GM12878 (cell line): Measurements from ENCODE around the gene NBEA. TPM values are rescaled to one million over a fixed set of nuclear protein-coding genes. Genes with fewer than 3 reads are reported as not detected.

ENCODE experiments used
- ATAC-seq: fragments of 200-7000 bp; cut with Tn5 transposase; 3 replicates; pipeline ENCODE4 v1.9.1; 2020; ENCODE audit warnings: mild to moderate bottlenecking, moderate library complexity
- BruUV-seq: library from RNA; stranded (reverse); fragments of 400-500 nt; replicated peaks from 2 replicates; lab custom pipeline; 2021; lab: Mats Ljungman, UMichigan
- CTCF ChIA-PET: fragments of 300-600 bp; sonication (Branson Sonifier 250); formaldehyde crosslinking; extraction: SDS; loops from one replicate; lab custom pipeline; 2021; ENCODE audit warnings: inconsistent platforms; lab: Yijun Ruan, JAX
- POLR2A ChIA-PET: fragments of 350-600 bp; formaldehyde crosslinking; extraction: SDS; loops from one replicate; lab custom pipeline; 2021; ENCODE audit warnings: inconsistent platforms; lab: Charles Lee
- RAD21 ChIA-PET: fragments of 300-600 bp; sonication (Branson Sonifier 250); formaldehyde crosslinking; loops from one replicate; lab custom pipeline; 2023; ENCODE audit warnings: antibody characterized with exemption; ENCODE audit not compliant: unreplicated experiment; lab: Charles Lee
- SMC1A ChIA-PET: fragments of 300-600 bp; sonication (Branson Sonifier 250); formaldehyde crosslinking; loops from one replicate; lab custom pipeline; 2023; ENCODE audit not compliant: unreplicated experiment, uncharacterized antibody; lab: Charles Lee
- DNase-seq: peaks from one replicate; pipeline ENCODE4 v3.0.0-alpha.2; 2011; ENCODE audit warnings: low read depth, low spot score
- FAIRE-seq: peaks from 3 replicates; lab custom pipeline; 2011; peaks lifted over from hg19 to GRCh38; lab: Jason Lieb, UNC
- H2AFZ ChIP-seq: 2 replicates; pipeline ENCODE4 v1.6.0; 2011; ENCODE audit warnings: low read depth, low read length, control low read depth; ENCODE audit not compliant: control insufficient read depth
- H3K27ac ChIP-seq: 2 replicates; pipeline ENCODE4 v1.5.1; 2011; ENCODE audit warnings: control low read depth; ENCODE audit not compliant: control insufficient read depth, insufficient read depth
- H3K27me3 ChIP-seq, 2 experiments: replicated peaks in 1 of 2; 2 replicates each; pipeline versions ENCODE4 v1.6.0 to v1.6.1; 2011; ENCODE audit warnings: low read length in 1 of 2; ENCODE audit not compliant: control insufficient read depth in 2 of 2, insufficient read depth in 2 of 2
- H3K36me3 ChIP-seq, 2 experiments: 2 replicates each; pipeline ENCODE4 v1.5.1; 2011; ENCODE audit warnings: low read length in 1 of 2; ENCODE audit not compliant: control insufficient read depth in 2 of 2, insufficient read depth in 2 of 2
- H3K4me1 ChIP-seq: 2 replicates; pipeline ENCODE4 v1.6.1; 2011; ENCODE audit warnings: mild to moderate bottlenecking, low read length, moderate library complexity, mixed read lengths; ENCODE audit not compliant: control insufficient read depth, insufficient read depth
- H3K4me2 ChIP-seq: 2 replicates; pipeline ENCODE4 v1.6.0; 2011; ENCODE audit warnings: control low read depth; ENCODE audit not compliant: control insufficient read depth, insufficient read depth
- H3K4me3 ChIP-seq: fragments of 200-600 bp; sonication (generic); 2 replicates; pipeline ENCODE4 v1.5.1; 2016
- H3K79me2 ChIP-seq: 2 replicates; pipeline ENCODE4 v1.6.0; 2011; ENCODE audit warnings: low read length; ENCODE audit not compliant: control insufficient read depth, insufficient read depth
- H3K9ac ChIP-seq: 2 replicates; pipeline ENCODE4 v1.8.0; 2011; ENCODE audit warnings: low read length, control low read depth, mixed read lengths; ENCODE audit not compliant: control insufficient read depth, insufficient read depth
- H3K9me3 ChIP-seq: replicated peaks from 3 replicates; pipeline ENCODE4 v1.5.1; 2011; ENCODE audit warnings: mild to moderate bottlenecking, low read length; ENCODE audit not compliant: control insufficient read depth, insufficient read depth
- H4K20me1 ChIP-seq: 2 replicates; pipeline ENCODE4 v1.6.0; 2011; ENCODE audit not compliant: control insufficient read depth, insufficient read depth
- BCLAF1 ChIP-seq: fragments of 450-650 bp; IDR thresholded peaks from 2 replicates; pipeline ENCODE4 v1.6.1; 2017; ENCODE audit warnings: antibody characterized with exemption, mild to moderate bottlenecking, moderate library complexity
- CREB1 ChIP-seq: IDR thresholded peaks from 2 replicates; pipeline ENCODE4 v1.6.1; 2012; ENCODE audit warnings: low read depth, mild to moderate bottlenecking, inconsistent platforms
- CUX1 ChIP-seq: IDR thresholded peaks from 2 replicates; pipeline ENCODE4 v1.6.1; 2012; ENCODE audit warnings: improper control_type of control experiment, low read depth, low read length; ENCODE audit not compliant: insufficient replicate concordance
- NFXL1 ChIP-seq: fragments of 450-650 bp; IDR thresholded peaks from 2 replicates; pipeline ENCODE4 v1.6.1; 2017; ENCODE audit warnings: antibody characterized with exemption, mild to moderate bottlenecking, borderline replicate concordance
- NKRF ChIP-seq: fragments of 450-650 bp; conservative IDR thresholded peaks from 2 replicates; pipeline ENCODE4 v1.6.1; 2017; ENCODE audit warnings: mild to moderate bottlenecking, moderate library complexity
- RB1 ChIP-seq: fragments of 450-650 bp; formaldehyde crosslinking; IDR thresholded peaks from 2 replicates; pipeline ENCODE4 v1.6.1; 2017; ENCODE audit warnings: mild to moderate bottlenecking, borderline replicate concordance
- USF2 ChIP-seq: IDR thresholded peaks from 2 replicates; pipeline ENCODE4 v1.6.1; 2011; ENCODE audit warnings: low read depth, low read length, improper control_type of control experiment, borderline replicate concordance
- ZNF687 ChIP-seq: fragments of 450-650 bp; IDR thresholded peaks from 2 replicates; pipeline ENCODE4 v1.6.1; 2017; ENCODE audit warnings: mild to moderate bottlenecking, moderate library complexity
- WGBS: methylation state at CpG from one replicate; pipeline ENCODE4 v1.1.6; 2016; ENCODE audit warnings: low lambda C conversion rate; ENCODE audit not compliant: insufficient replicate concordance, insufficient coverage; ENCODE audit errors: missing lambda C conversion rate; 5-methylcytosine and 5-hydroxymethylcytosine counted together
- in situ Hi-C: fragments of 300-500 bp; cut with MboI; formaldehyde crosslinking; loops from 9 replicates; pipeline ENCODE4 v1.14.3; 2018; ENCODE audit warnings: mixed read lengths
- intact Hi-C: fragments of 100-400 bp; cut with micrococcal nuclease; formaldehyde crosslinking; loops from one replicate; pipeline ENCODE4 v1.14.2; 2022; ENCODE audit not compliant: unreplicated experiment
- polyA plus RNA-seq, 11 experiments: library from polyadenylated mRNA; depleted of rRNA in 4 of 11; unstranded in 6 of 11; stranded (reverse) in 5 of 11; fragments of >200 nt; fragmentation: Nextera tagmentation in 4 of 11; fragmentation: Illumina TruSeq in 1 of 11; extraction: Ambion mirVana in 4 of 11; extraction: Trizol in 1 of 11; gene quantifications; 1 replicate in 1 of 11; 2 replicates in 10 of 11; pipeline versions ENCODE4 v1.2.1 to v1.2.3, GENCODE V29; 2011 to 2016; ENCODE audit warnings: inconsistent platforms in 2 of 11, missing spikeins in 2 of 11, low read depth in 1 of 11
- total RNA-seq, 4 experiments: library from RNA; depleted of rRNA in 3 of 4; stranded (reverse); fragments of >200 nt in 3 of 4; fragmentation: Illumina TruSeq in 1 of 4; extraction: Trizol in 1 of 4; gene quantifications; 2 replicates each; pipeline versions ENCODE4 v1.2.1 to v1.2.3, GENCODE V29; 2013 to 2021

Gene NBEA
- total and polyA plus RNA-seq, 10 of the 15 experiments (the other 5 are each of a cell fraction or from before 2014, with no cell fraction given) = 0.23 to 3.6 (median 0.55) TPM

- no peaks in the 10 kb centered on the region for H3K27me3 ChIP-seq
- no peak overlapping the region for H3K4me3 ChIP-seq
- no peaks in the 10 kb centered on the region for H3K36me3 ChIP-seq
- ChIA-PET POLR2A (no interaction called here), RAD21 (no interaction called here), SMC1A (no interaction called here), CTCF (no interaction called here)
- in situ Hi-C loops = no loop called here
- H3K79me2 ChIP-seq = no peaks in the 10 kb centered on the region
- no peaks in the 10 kb centered on the region for H4K20me1 ChIP-seq
- ATAC-seq (no peak), DNase-seq (no peak), FAIRE-seq (no peak)
- intact Hi-C loops = no loop called here
- no peaks in the 10 kb centered on the region for H3K4me1 ChIP-seq
- H3K9me3 ChIP-seq = no peaks in the 10 kb centered on the region
- no peak overlapping the region for H2AFZ ChIP-seq
- no peak overlapping the region for H3K9ac ChIP-seq
- no TSS peak for BruUV-seq
- 5% methylated on average over 2 of the region's 2 CpGs for WGBS
- H3K27ac ChIP-seq = no peak overlapping the region
- H3K4me2 ChIP-seq = no peak overlapping the region
- TF ChIP-seq CREB1 (no peak), ZNF687 (no peak), NKRF (no peak), NFXL1 (no peak), CUX1 (no peak), BCLAF1 (no peak), USF2 (no peak), RB1 (no peak)
These were observed 403.9 kb downstream of the NBEA start for GRCh38 chr13:35345992-35346391.
